GM23248 (cell line): ENCODE results near the gene EXOSC10. TPM values are rescaled to one million over a fixed set of nuclear protein-coding genes. Genes with fewer than 3 reads are reported as not detected.

ENCODE experiments used
- DNase-seq: peaks from one replicate; pipeline ENCODE4 v3.0.0-alpha.2; 2015
- H2AFZ ChIP-seq: fragments of 200-600 bp; sonication (generic); 2 replicates; pipeline ENCODE4 v1.6.1; 2016; ENCODE audit warnings: antibody characterized with exemption
- H3F3A ChIP-seq: fragments of 200-600 bp; sonication (generic); 2 replicates; pipeline ENCODE4 v1.6.1; 2016; ENCODE audit warnings: mild to moderate bottlenecking, antibody characterized with exemption, mixed run types; ENCODE audit not compliant: insufficient read depth
- H3K27ac ChIP-seq: fragments of 200-600 bp; sonication (generic); 2 replicates; pipeline ENCODE4 v1.5.1; 2016; ENCODE audit warnings: mild to moderate bottlenecking
- H3K27me3 ChIP-seq: fragments of 200-600 bp; sonication (generic); replicated peaks from 2 replicates; pipeline ENCODE4 v1.6.1; 2016; ENCODE audit warnings: mild to moderate bottlenecking; ENCODE audit not compliant: insufficient read depth
- H3K36me3 ChIP-seq: fragments of 200-600 bp; sonication (generic); 2 replicates; pipeline ENCODE4 v1.6.1; 2016; ENCODE audit warnings: low read depth, mild to moderate bottlenecking
- H3K4me1 ChIP-seq: fragments of 200-600 bp; sonication (generic); 2 replicates; pipeline ENCODE4 v1.6.1; 2016; ENCODE audit warnings: mild to moderate bottlenecking; ENCODE audit not compliant: insufficient read depth
- H3K4me2 ChIP-seq: fragments of 200-600 bp; sonication (generic); one replicate; pipeline ENCODE4 v1.6.1; 2016; ENCODE audit warnings: mild to moderate bottlenecking; ENCODE audit not compliant: unreplicated experiment
- H3K4me3 ChIP-seq: fragments of 200-600 bp; sonication (generic); 2 replicates; pipeline ENCODE4 v1.5.1; 2016; ENCODE audit warnings: mild to moderate bottlenecking
- H3K79me2 ChIP-seq: fragments of 200-600 bp; sonication (generic); 2 replicates; pipeline ENCODE4 v1.6.1; 2016; ENCODE audit warnings: mild to moderate bottlenecking; ENCODE audit not compliant: insufficient read depth
- H3K9ac ChIP-seq: fragments of 200-600 bp; sonication (generic); 2 replicates; pipeline ENCODE4 v1.6.1; 2016; ENCODE audit warnings: mild to moderate bottlenecking
- H3K9me2 ChIP-seq: fragments of 200-600 bp; sonication (generic); 2 replicates; pipeline ENCODE4 v1.6.1; 2016; ENCODE audit warnings: mixed run types, mild to moderate bottlenecking, moderate library complexity; ENCODE audit not compliant: insufficient read depth
- H3K9me3 ChIP-seq: fragments of 200-600 bp; sonication (generic); one replicate; pipeline ENCODE4 v1.6.1; 2017; ENCODE audit warnings: low read depth
- H4K20me1 ChIP-seq: fragments of 200-600 bp; sonication (generic); 2 replicates; pipeline ENCODE4 v1.6.0; 2016; ENCODE audit not compliant: insufficient read depth
- EZH2 ChIP-seq: fragments of 200-600 bp; sonication (generic); IDR thresholded peaks from 2 replicates; pipeline ENCODE4 v1.6.1; 2018; ENCODE audit warnings: antibody characterized with exemption, mild to moderate bottlenecking; ENCODE audit not compliant: insufficient read depth, poor library complexity, severe bottlenecking
- EZH2phosphoT487 ChIP-seq: fragments of 200-600 bp; sonication (generic); IDR thresholded peaks from 2 replicates; pipeline ENCODE4 v1.6.1; 2018; ENCODE audit warnings: antibody characterized with exemption, moderate library complexity, mild to moderate bottlenecking, low read depth; ENCODE audit not compliant: insufficient read depth
- WGBS, 2 experiments: methylation state at CpG; one replicate each; pipeline ENCODE4 v1.1.6; 2015 to 2017; ENCODE audit warnings: low lambda C conversion rate in 2 of 2, low coverage in 1 of 2; ENCODE audit errors: missing lambda C conversion rate in 2 of 2; 5-methylcytosine and 5-hydroxymethylcytosine counted together
- in situ Hi-C: fragments of 300-500 bp; cut with MboI; formaldehyde crosslinking; loops from 2 replicates; pipeline ENCODE4 v1.15.0; 2020
- polyA plus RNA-seq: library from polyadenylated mRNA; unstranded; fragments of >200 nt; fragmentation: Nextera tagmentation; extraction: Ambion mirVana; gene quantifications from 2 replicates; pipeline ENCODE4 v1.2.1, GENCODE V29; 2016
- total RNA-seq: library from RNA; depleted of rRNA; stranded (reverse); fragments of >200 nt; shearing (Covaris generic); gene quantifications from 2 replicates; pipeline ENCODE4 v1.2.3, GENCODE V29; 2014

The EXOSC10 gene
- total and polyA plus RNA-seq, 2 experiments from 2014 or later: 45.4 to 51.2 TPM

GRCh38 chr1:11143907-11144306 lies 44.2 kb upstream of the EXOSC10 start:
- Histone ChIP-seq H3K27ac (no peak overlapping the region), H3K4me1 (peaks cover 11% of the 10 kb centered on the region), H4K20me1 (no peaks in the 10 kb centered on the region), H3K9me3 (no peaks in the 10 kb centered on the region), H3K79me2 (no peaks in the 10 kb centered on the region), H3K27me3 (no peaks in the 10 kb centered on the region), H3K4me3 (no peak overlapping the region), H2AFZ (no peak overlapping the region), H3K4me2 (no peak overlapping the region), H3F3A (no peaks in the 10 kb centered on the region), H3K9me2 (no peaks in the 10 kb centered on the region), H3K9ac (no peak overlapping the region), H3K36me3 (peaks cover 11% of the 10 kb centered on the region; the same call in 1 of the 2 replicates)
- in situ Hi-C loops: no loop called here
- no peak for DNase-seq
- 94% methylated on average over 2 of the region's 2 CpGs for WGBS, 2 experiments
- TF ChIP-seq EZH2: no peak
- no peak for TF ChIP-seq EZH2phosphoT487

- Histone ChIP-seq H3K9me3 (no peaks in the 10 kb centered on the region), H4K20me1 (no peaks in the 10 kb centered on the region)
Observed at GRCh38 chr1:11143401-11143800, 43.7 kb upstream of the EXOSC10 start.

GRCh38 chr1:11142618-11143391 lies 43.1 kb upstream of the EXOSC10 start:
- no peaks in the 10 kb centered on the region for H3K9me2 ChIP-seq

More at GRCh38 chr1:11143401-11143800, 43.7 kb upstream of the EXOSC10 start:
- no peaks in the 10 kb centered on the region for H3K9me2 ChIP-seq
- no peak for DNase-seq
- H3F3A ChIP-seq: no peaks in the 10 kb centered on the region
- H2AFZ ChIP-seq: no peak overlapping the region
- H3K9ac ChIP-seq: no peak overlapping the region
- in situ Hi-C loops: no loop called here
- H3K4me2 ChIP-seq: no peak overlapping the region
- H3K79me2 ChIP-seq: no peaks in the 10 kb centered on the region
- 94 to 98% methylated on average over 5 of the region's 5 CpGs for WGBS, 2 experiments
- peaks cover 11% of the 10 kb centered on the region; the same call in 1 of the 2 replicates for H3K36me3 ChIP-seq
- no peak overlapping the region for H3K27ac ChIP-seq
- H3K4me1 ChIP-seq: peaks cover 16% of the 10 kb centered on the region
- TF ChIP-seq EZH2phosphoT487: no peak
- TF ChIP-seq EZH2: no peak
- H3K27me3 ChIP-seq: no peaks in the 10 kb centered on the region
- no peak overlapping the region for H3K4me3 ChIP-seq

GRCh38 chr1:11138952-11139351 lies 39.3 kb upstream of the EXOSC10 start:
- H3K27ac ChIP-seq: peak overlapping the region; percentile 8; the same call in 1 of the 2 replicates
- peaks cover 7% of the 10 kb centered on the region; the same call in 1 of the 2 replicates for H3F3A ChIP-seq
- DNase-seq: peak; percentile 81
- H3K9ac ChIP-seq: no peak overlapping the region
- peaks cover 11% of the 10 kb centered on the region for H3K36me3 ChIP-seq
- peaks cover 26% of the 10 kb centered on the region for H3K4me1 ChIP-seq
- no peaks in the 10 kb centered on the region for H3K9me3 ChIP-seq
- H3K27me3 ChIP-seq: no peaks in the 10 kb centered on the region
- WGBS, 2 experiments: 61 to 69% methylated on average over 3 of the region's 3 CpGs
- no peaks in the 10 kb centered on the region for H3K9me2 ChIP-seq
- TF ChIP-seq EZH2phosphoT487: no peak
- TF ChIP-seq EZH2: no peak
- H3K79me2 ChIP-seq: no peaks in the 10 kb centered on the region
- H3K4me2 ChIP-seq: peak overlapping the region; percentile 45
- H4K20me1 ChIP-seq: no peaks in the 10 kb centered on the region
- no peak overlapping the region for H2AFZ ChIP-seq
- in situ Hi-C loops: no loop called here
- H3K4me3 ChIP-seq: no peak overlapping the region

More at GRCh38 chr1:11142618-11143391, 43.1 kb upstream of the EXOSC10 start:
- Histone ChIP-seq H3F3A (no peaks in the 10 kb centered on the region), H3K4me3 (no peak overlapping the region), H3K4me1 (peaks cover 19% of the 10 kb centered on the region), H2AFZ (no peak overlapping the region), H3K27me3 (no peaks in the 10 kb centered on the region), H3K9me3 (no peaks in the 10 kb centered on the region), H3K4me2 (no peak overlapping the region), H4K20me1 (no peaks in the 10 kb centered on the region), H3K36me3 (peaks cover 11% of the 10 kb centered on the region; the same call in 1 of the 2 replicates), H3K9ac (no peak overlapping the region), H3K79me2 (no peaks in the 10 kb centered on the region), H3K27ac (no peak overlapping the region)
- in situ Hi-C loops: no loop called here
- WGBS, 2 experiments: 96% methylated on average over 4 of the region's 4 CpGs
- no peak for TF ChIP-seq EZH2
- DNase-seq: no peak
